HEK293 (cell line): ENCODE data around the gene ABCA3.

Experiments
- CTCF ChIA-PET: fragments of 350-600 bp; formaldehyde crosslinking; extraction: SDS; loops from one replicate; lab custom pipeline; 2021; ENCODE audit warnings: antibody characterized with exemption; lab: Yijun Ruan, JAX
- POLR2A ChIA-PET: fragments of 300-600 bp; formaldehyde crosslinking; extraction: SDS; loops from one replicate; lab custom pipeline; 2020; ENCODE audit warnings: antibody characterized with exemption, inconsistent platforms; lab: Yijun Ruan, JAX
- H3K27ac ChIP-seq: fragments of 200-500 bp; sonication (Bioruptor generic); 2 replicates; pipeline ENCODE4 v1.5.1; 2014; ENCODE audit warnings: low read depth, low read length, control low read depth, inconsistent platforms; ENCODE audit errors: extremely low read depth
- H3K36me3 ChIP-seq, 2 experiments: fragments of 200-500 bp in 1 of 2; sonication (Bioruptor generic) in 1 of 2; 1 replicate in 1 of 2; 2 replicates in 1 of 2; pipeline ENCODE4 v1.5.1; 2014 to 2017; ENCODE audit warnings: inconsistent platforms in 2 of 2, low read length in 2 of 2; ENCODE audit not compliant: control insufficient read depth in 2 of 2, insufficient read depth in 1 of 2
- H3K4me1 ChIP-seq: fragments of 200-500 bp; sonication (Bioruptor generic); 2 replicates; pipeline ENCODE4 v1.5.1; 2014; ENCODE audit warnings: mild to moderate bottlenecking, low read length, inconsistent platforms; ENCODE audit not compliant: control insufficient read depth, insufficient read depth
- H3K4me3 ChIP-seq: 2 replicates; pipeline ENCODE4 v1.5.1; 2011; ENCODE audit warnings: low read depth, mild to moderate bottlenecking, control low read depth, low read length, moderate library complexity
- H3K9me3 ChIP-seq: fragments of 200-500 bp; sonication (Bioruptor generic); 2 replicates; pipeline ENCODE4 v1.5.1; 2014; ENCODE audit warnings: low read depth, low read length, inconsistent platforms; ENCODE audit not compliant: control insufficient read depth, insufficient read depth
- FEZF1 ChIP-seq: fragments of 450-650 bp; formaldehyde crosslinking; IDR thresholded peaks from 2 replicates; pipeline ENCODE4 v1.5.1; 2016; ENCODE audit warnings: missing biosample characterization, missing genetic modification characterization
- IKZF3 ChIP-seq: fragments of 450-650 bp; IDR thresholded peaks from 2 replicates; pipeline ENCODE4 v1.5.0; 2018; ENCODE audit warnings: missing biosample characterization, mild to moderate bottlenecking, missing genetic modification characterization, moderate library complexity
- KLF16 ChIP-seq: fragments of 450-650 bp; formaldehyde crosslinking; IDR thresholded peaks from 2 replicates; pipeline ENCODE4 v1.5.1; 2017; ENCODE audit warnings: missing biosample characterization, missing genetic modification characterization
- KLF7 ChIP-seq: fragments of 450-650 bp; formaldehyde crosslinking; IDR thresholded peaks from 2 replicates; pipeline ENCODE4 v1.5.1; 2016; ENCODE audit warnings: missing biosample characterization, missing genetic modification characterization, borderline replicate concordance
- SP7 ChIP-seq: fragments of 450-650 bp; formaldehyde crosslinking; IDR thresholded peaks from 2 replicates; pipeline ENCODE4 v1.5.1; 2016; ENCODE audit warnings: missing biosample characterization, missing genetic modification characterization
- ZBTB8A ChIP-seq: fragments of 450-650 bp; formaldehyde crosslinking; IDR thresholded peaks from 2 replicates; pipeline ENCODE4 v1.5.1; 2016; ENCODE audit warnings: missing biosample characterization, missing genetic modification characterization
- ZFP69B ChIP-seq: fragments of 450-650 bp; formaldehyde crosslinking; IDR thresholded peaks from 2 replicates; pipeline ENCODE4 v1.5.1; 2016; ENCODE audit warnings: missing biosample characterization, missing genetic modification characterization
- ZNF114 ChIP-seq: fragments of 450-650 bp; formaldehyde crosslinking; IDR thresholded peaks from 2 replicates; pipeline ENCODE4 v1.5.0; 2017; ENCODE audit warnings: missing biosample characterization, missing genetic modification characterization
- ZNF214 ChIP-seq: fragments of 450-650 bp; formaldehyde crosslinking; IDR thresholded peaks from 2 replicates; pipeline ENCODE4 v1.5.1; 2017; ENCODE audit warnings: missing biosample characterization, mild to moderate bottlenecking, missing genetic modification characterization, borderline replicate concordance
- ZNF239 ChIP-seq: fragments of 450-650 bp; formaldehyde crosslinking; IDR thresholded peaks from 2 replicates; pipeline ENCODE4 v1.5.1; 2016; ENCODE audit warnings: missing biosample characterization, missing genetic modification characterization
- ZNF292 ChIP-seq: fragments of 450-650 bp; formaldehyde crosslinking; IDR thresholded peaks from 2 replicates; pipeline ENCODE4 v1.5.1; 2016; ENCODE audit warnings: low read depth, missing biosample characterization, missing genetic modification characterization, borderline replicate concordance
- ZNF391 ChIP-seq: fragments of 450-650 bp; formaldehyde crosslinking; IDR thresholded peaks from 2 replicates; pipeline ENCODE4 v1.5.1; 2016; ENCODE audit warnings: low read depth, missing biosample characterization, missing genetic modification characterization, borderline replicate concordance
- ZNF423 ChIP-seq: fragments of 450-650 bp; formaldehyde crosslinking; IDR thresholded peaks from 2 replicates; pipeline ENCODE4 v1.5.1; 2016; ENCODE audit warnings: missing biosample characterization, missing genetic modification characterization
- ZNF433 ChIP-seq: fragments of 450-650 bp; formaldehyde crosslinking; IDR thresholded peaks from 2 replicates; pipeline ENCODE4 v1.5.1; 2016; ENCODE audit warnings: missing biosample characterization, missing genetic modification characterization, low read depth
- ZNF48 ChIP-seq: fragments of 450-650 bp; formaldehyde crosslinking; IDR thresholded peaks from 2 replicates; pipeline ENCODE4 v1.5.1; 2016; ENCODE audit warnings: missing biosample characterization, missing genetic modification characterization
- ZNF510 ChIP-seq: fragments of 450-650 bp; formaldehyde crosslinking; IDR thresholded peaks from 2 replicates; pipeline ENCODE4 v1.5.1; 2018; ENCODE audit warnings: mild to moderate bottlenecking, missing genetic modification characterization, missing biosample characterization; ENCODE audit not compliant: insufficient replicate concordance
- ZNF585B ChIP-seq: fragments of 450-650 bp; formaldehyde crosslinking; IDR thresholded peaks from 2 replicates; pipeline ENCODE4 v1.5.1; 2016; ENCODE audit warnings: missing biosample characterization, missing genetic modification characterization
- ZNF600 ChIP-seq: fragments of 450-650 bp; formaldehyde crosslinking; IDR thresholded peaks from 2 replicates; pipeline ENCODE4 v1.5.1; 2016; ENCODE audit warnings: missing biosample characterization, missing genetic modification characterization
- ZNF610 ChIP-seq: fragments of 450-650 bp; formaldehyde crosslinking; IDR thresholded peaks from 2 replicates; pipeline ENCODE4 v1.5.1; 2016; ENCODE audit warnings: missing biosample characterization, missing genetic modification characterization, borderline replicate concordance
- ZNF701 ChIP-seq: fragments of 450-650 bp; formaldehyde crosslinking; IDR thresholded peaks from 2 replicates; pipeline ENCODE4 v1.5.1; 2016; ENCODE audit warnings: missing biosample characterization, missing genetic modification characterization
- ZNF768 ChIP-seq: fragments of 450-650 bp; formaldehyde crosslinking; IDR thresholded peaks from 2 replicates; pipeline ENCODE4 v1.5.1; 2018; ENCODE audit warnings: missing biosample characterization, mild to moderate bottlenecking, missing genetic modification characterization
- TF ChIP-seq, protein P1 (sequence below): fragments of 450-650 bp; formaldehyde crosslinking; IDR thresholded peaks from 2 replicates; pipeline ENCODE4 v1.5.1; 2016; ENCODE audit warnings: missing biosample characterization, missing genetic modification characterization, borderline replicate concordance
- TF ChIP-seq, protein P2 (sequence below): fragments of 450-650 bp; formaldehyde crosslinking; IDR thresholded peaks from 2 replicates; pipeline ENCODE4 v1.5.1; 2016; ENCODE audit warnings: missing biosample characterization, missing genetic modification characterization
- TF ChIP-seq, protein P3 (sequence below): fragments of 450-650 bp; formaldehyde crosslinking; IDR thresholded peaks from 2 replicates; pipeline ENCODE4 v1.5.1; 2016; ENCODE audit warnings: missing biosample characterization, missing genetic modification characterization
- TF ChIP-seq, protein P4 (sequence below): fragments of 450-650 bp; formaldehyde crosslinking; IDR thresholded peaks from 2 replicates; pipeline ENCODE4 v1.5.1; 2016; ENCODE audit warnings: missing biosample characterization, missing genetic modification characterization

ABCA3 gene

DNA sequence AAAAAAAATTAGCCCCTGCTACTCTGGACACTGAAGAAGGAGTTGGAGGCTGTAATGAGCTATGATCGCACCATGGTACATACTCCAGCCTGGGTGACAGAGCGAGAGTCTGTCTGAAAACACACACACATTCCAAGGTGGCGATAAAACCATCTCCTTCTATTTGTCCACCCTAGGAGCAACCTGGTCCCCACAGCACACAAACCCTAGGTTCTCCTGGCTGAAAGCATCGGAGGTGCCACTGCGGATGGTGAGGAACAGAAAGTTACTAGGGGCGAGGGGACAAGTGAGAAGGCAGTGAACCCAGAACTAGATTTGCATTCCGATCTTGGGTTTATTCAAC lies 87.8 kb downstream of the ABCA3 start (continued):
- TF ChIP-seq, protein P1, sequence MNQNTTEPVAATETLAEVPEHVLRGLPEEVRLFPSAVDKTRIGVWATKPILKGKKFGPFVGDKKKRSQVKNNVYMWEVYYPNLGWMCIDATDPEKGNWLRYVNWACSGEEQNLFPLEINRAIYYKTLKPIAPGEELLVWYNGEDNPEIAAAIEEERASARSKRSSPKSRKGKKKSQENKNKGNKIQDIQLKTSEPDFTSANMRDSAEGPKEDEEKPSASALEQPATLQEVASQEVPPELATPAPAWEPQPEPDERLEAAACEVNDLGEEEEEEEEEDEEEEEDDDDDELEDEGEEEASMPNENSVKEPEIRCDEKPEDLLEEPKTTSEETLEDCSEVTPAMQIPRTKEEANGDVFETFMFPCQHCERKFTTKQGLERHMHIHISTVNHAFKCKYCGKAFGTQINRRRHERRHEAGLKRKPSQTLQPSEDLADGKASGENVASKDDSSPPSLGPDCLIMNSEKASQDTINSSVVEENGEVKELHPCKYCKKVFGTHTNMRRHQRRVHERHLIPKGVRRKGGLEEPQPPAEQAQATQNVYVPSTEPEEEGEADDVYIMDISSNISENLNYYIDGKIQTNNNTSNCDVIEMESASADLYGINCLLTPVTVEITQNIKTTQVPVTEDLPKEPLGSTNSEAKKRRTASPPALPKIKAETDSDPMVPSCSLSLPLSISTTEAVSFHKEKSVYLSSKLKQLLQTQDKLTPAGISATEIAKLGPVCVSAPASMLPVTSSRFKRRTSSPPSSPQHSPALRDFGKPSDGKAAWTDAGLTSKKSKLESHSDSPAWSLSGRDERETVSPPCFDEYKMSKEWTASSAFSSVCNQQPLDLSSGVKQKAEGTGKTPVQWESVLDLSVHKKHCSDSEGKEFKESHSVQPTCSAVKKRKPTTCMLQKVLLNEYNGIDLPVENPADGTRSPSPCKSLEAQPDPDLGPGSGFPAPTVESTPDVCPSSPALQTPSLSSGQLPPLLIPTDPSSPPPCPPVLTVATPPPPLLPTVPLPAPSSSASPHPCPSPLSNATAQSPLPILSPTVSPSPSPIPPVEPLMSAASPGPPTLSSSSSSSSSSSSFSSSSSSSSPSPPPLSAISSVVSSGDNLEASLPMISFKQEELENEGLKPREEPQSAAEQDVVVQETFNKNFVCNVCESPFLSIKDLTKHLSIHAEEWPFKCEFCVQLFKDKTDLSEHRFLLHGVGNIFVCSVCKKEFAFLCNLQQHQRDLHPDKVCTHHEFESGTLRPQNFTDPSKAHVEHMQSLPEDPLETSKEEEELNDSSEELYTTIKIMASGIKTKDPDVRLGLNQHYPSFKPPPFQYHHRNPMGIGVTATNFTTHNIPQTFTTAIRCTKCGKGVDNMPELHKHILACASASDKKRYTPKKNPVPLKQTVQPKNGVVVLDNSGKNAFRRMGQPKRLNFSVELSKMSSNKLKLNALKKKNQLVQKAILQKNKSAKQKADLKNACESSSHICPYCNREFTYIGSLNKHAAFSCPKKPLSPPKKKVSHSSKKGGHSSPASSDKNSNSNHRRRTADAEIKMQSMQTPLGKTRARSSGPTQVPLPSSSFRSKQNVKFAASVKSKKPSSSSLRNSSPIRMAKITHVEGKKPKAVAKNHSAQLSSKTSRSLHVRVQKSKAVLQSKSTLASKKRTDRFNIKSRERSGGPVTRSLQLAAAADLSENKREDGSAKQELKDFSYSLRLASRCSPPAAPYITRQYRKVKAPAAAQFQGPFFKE (tag by site-specific recombination) = no peak
- TF ChIP-seq IKZF3 (tag by site-specific recombination) = 0 out of 2 replicates have a peak, but pooled peaks have one; percentile 29
- TF ChIP-seq ZNF510 (tag by site-specific recombination) = no peak
- peak; percentile 92 for TF ChIP-seq ZNF600
- TF ChIP-seq ZNF585B (tag by site-specific recombination) = no peak
- TF ChIP-seq ZBTB8A = no peak
- TF ChIP-seq, protein P2, sequence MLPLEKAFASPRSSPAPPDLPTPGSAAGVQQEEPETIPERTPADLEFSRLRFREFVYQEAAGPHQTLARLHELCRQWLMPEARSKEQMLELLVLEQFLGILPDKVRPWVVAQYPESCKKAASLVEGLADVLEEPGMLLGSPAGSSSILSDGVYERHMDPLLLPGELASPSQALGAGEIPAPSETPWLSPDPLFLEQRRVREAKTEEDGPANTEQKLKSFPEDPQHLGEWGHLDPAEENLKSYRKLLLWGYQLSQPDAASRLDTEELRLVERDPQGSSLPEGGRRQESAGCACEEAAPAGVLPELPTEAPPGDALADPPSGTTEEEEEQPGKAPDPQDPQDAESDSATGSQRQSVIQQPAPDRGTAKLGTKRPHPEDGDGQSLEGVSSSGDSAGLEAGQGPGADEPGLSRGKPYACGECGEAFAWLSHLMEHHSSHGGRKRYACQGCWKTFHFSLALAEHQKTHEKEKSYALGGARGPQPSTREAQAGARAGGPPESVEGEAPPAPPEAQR (tag by site-specific recombination) = no peak

DNA sequence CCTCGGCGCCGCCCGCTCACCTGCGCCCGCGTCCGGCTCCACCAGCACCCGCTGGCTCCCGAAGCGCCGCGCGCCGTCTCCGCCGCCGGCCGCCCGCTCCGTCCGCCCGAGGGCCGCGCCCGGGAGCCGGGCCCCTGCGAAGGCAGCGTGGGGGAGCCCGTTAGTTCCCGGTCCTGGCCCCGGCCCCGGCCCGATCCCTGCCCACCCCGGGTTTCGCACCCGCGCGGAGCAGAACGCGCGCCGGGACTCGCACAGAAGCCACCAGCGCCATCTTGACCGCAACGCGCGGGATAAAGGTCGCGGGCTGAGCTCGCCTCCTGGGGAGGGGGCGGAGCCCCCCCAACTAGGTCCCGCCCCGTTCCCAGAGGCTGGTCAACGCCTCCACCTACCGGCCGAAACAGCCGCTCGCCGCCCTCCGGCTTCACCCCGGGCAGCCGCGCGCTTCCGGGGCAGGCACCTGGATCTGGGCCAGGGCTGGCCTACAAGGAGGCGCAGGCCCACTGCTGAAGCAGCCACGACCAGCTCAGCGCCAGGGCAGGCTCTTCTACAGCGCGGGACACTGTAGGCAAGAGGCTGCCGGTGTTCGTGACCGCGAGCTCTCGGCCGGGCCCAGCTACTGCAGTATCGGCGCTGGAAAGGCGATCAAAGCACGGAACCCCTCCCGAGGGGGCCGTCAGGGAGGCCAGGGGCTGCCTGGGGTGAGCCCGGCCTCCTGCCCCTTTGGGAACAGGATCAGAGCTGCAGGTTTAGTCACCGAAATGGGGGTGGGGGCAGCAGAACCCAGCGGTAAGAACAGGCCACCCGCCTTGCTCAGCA lies 89.0 kb downstream of the ABCA3 start, which contains the start of gene ECI1:
Gene ECI1 (minus strand): TSS at position 292 of the 816 bp plus-strand sequence. CDS start 21 bp downstream, at position 271.
- POLR2A ChIA-PET = interaction anchor here (0.6 to 3.7 kb wide), 30 partner anchors 8 to 351 kb away, joined by 3 to 48 read pairs (median 6); partner anchors contain the start of genes AMDHD2, CCNF, DNASE1L2 and E4F1
- H3K9me3 ChIP-seq = no peaks in the 10 kb centered on the region
- peak within 1 kb of the TSS; percentile 91 for H3K27ac ChIP-seq
- H3K4me3 ChIP-seq = peak within 1 kb of the TSS; percentile 78
- H3K36me3 ChIP-seq = peaks cover 43 to 56% of the 10 kb centered on the region in 2 experiments
- CTCF ChIA-PET = interaction anchor here (0.6 to 1.9 kb wide), 8 partner anchors 10 to 322 kb away, joined by 3 to 14 read pairs (median 4); partner anchors contain the start of genes PGP and TRAF7
- H3K4me1 ChIP-seq = peaks cover 7% of the 10 kb centered on the region
- peak; percentile 82; the same call in 1 of the 2 replicates for TF ChIP-seq KLF7 (tag by site-specific recombination)
- no peak for TF ChIP-seq ZNF48 (tag by site-specific recombination)
- no peak for TF ChIP-seq ZNF114
- TF ChIP-seq, protein P3, sequence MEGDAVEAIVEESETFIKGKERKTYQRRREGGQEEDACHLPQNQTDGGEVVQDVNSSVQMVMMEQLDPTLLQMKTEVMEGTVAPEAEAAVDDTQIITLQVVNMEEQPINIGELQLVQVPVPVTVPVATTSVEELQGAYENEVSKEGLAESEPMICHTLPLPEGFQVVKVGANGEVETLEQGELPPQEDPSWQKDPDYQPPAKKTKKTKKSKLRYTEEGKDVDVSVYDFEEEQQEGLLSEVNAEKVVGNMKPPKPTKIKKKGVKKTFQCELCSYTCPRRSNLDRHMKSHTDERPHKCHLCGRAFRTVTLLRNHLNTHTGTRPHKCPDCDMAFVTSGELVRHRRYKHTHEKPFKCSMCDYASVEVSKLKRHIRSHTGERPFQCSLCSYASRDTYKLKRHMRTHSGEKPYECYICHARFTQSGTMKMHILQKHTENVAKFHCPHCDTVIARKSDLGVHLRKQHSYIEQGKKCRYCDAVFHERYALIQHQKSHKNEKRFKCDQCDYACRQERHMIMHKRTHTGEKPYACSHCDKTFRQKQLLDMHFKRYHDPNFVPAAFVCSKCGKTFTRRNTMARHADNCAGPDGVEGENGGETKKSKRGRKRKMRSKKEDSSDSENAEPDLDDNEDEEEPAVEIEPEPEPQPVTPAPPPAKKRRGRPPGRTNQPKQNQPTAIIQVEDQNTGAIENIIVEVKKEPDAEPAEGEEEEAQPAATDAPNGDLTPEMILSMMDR (tag by site-specific recombination) = peak; percentile 97
- TF ChIP-seq ZNF239 (tag by site-specific recombination) = no peak
- TF ChIP-seq ZFP69B (tag by site-specific recombination) = peak; percentile 65
- no peak for TF ChIP-seq ZNF214 (tag by site-specific recombination)
- TF ChIP-seq FEZF1 = no peak; the same call in none of the 2 replicates
- TF ChIP-seq ZNF701 (tag by site-specific recombination) = no peak
- TF ChIP-seq KLF16 (tag by site-specific recombination) = peak; percentile 94; the same call in 1 of the 2 replicates
- no peak for TF ChIP-seq ZNF423 (tag by site-specific recombination)
- TF ChIP-seq, protein P4, sequence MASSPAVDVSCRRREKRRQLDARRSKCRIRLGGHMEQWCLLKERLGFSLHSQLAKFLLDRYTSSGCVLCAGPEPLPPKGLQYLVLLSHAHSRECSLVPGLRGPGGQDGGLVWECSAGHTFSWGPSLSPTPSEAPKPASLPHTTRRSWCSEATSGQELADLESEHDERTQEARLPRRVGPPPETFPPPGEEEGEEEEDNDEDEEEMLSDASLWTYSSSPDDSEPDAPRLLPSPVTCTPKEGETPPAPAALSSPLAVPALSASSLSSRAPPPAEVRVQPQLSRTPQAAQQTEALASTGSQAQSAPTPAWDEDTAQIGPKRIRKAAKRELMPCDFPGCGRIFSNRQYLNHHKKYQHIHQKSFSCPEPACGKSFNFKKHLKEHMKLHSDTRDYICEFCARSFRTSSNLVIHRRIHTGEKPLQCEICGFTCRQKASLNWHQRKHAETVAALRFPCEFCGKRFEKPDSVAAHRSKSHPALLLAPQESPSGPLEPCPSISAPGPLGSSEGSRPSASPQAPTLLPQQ (tag by site-specific recombination) = peak; percentile 86
- TF ChIP-seq ZNF768 = peak; percentile 44; the same call in 1 of the 2 replicates
- TF ChIP-seq ZNF292 (tag by site-specific recombination) = no peak
- no peak for TF ChIP-seq ZNF433 (tag by site-specific recombination)
- TF ChIP-seq IKZF3 (tag by site-specific recombination) = peak; percentile 59; the same call in 1 of the 2 replicates
- TF ChIP-seq ZNF391 (tag by site-specific recombination) = peak; percentile 84; the same call in 1 of the 2 replicates
- peak; percentile 91; the same call in 1 of the 2 replicates for TF ChIP-seq ZNF610 (tag by site-specific recombination)
- TF ChIP-seq SP7 (tag by site-specific recombination) = peak; percentile 92
